Measurements from ENCODE around the gene CDK14.

Gene CDK14

GRCh38 chr7:91041141-91041540, 445.0 kb downstream of the CDK14 start:
- H3K4me1 ChIP-seq (ENCODE audit: control insufficient read depth in 1 of 2, insufficient read depth in 1 of 2, low read depth in 1 of 2, low read length in 1 of 2) = no peaks in the 10 kb centered on the region
- no peaks in the 10 kb centered on the region for H3K27me3 ChIP-seq
- H3K27ac ChIP-seq = no peak overlapping the region
- no peak for TF ChIP-seq CTCF (IDR thresholded peaks at IDR 0.05)
- no peak overlapping the region for H3K4me3 ChIP-seq (ENCODE audit: low read depth in 1 of 2, low read length in 1 of 2)
- H3K9me3 ChIP-seq = no peaks in the 10 kb centered on the region
- no peaks in the 10 kb centered on the region for H3K36me3 ChIP-seq

DNA sequence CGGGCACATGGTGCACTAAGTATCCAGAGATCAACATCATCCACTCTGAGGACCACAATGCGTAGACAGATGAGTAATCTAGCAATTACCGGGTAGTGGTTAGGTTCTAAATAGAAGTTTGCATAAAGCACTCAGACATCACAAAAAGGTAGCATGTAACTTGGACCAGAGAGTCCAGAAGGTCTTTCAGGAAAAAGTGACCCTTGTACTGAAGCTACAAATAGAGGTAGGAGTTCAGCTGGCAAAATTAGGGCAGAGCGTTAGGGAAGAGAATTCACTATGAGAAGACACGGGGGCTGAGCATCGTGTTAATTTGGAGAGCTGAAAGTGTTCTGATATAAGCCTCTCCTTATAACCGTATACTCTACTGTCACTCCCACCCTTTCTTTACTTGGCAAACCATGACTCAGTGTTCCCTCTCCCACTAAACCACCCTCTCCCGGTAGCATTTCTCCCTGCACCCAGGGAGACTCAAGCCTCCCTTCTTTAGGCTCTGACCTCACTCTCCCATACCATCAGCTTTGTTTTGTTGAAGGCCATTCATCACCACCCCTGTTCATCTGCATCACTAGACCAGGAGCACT, 445.9 kb downstream of the CDK14 start:
- no peak overlapping the region for H3K27ac ChIP-seq
- no peaks in the 10 kb centered on the region for H3K9me3 ChIP-seq
- no peaks in the 10 kb centered on the region for H3K4me1 ChIP-seq (ENCODE audit: control insufficient read depth in 1 of 2, insufficient read depth in 1 of 2, low read depth in 1 of 2, low read length in 1 of 2)
- H3K36me3 ChIP-seq = no peaks in the 10 kb centered on the region
- H3K4me3 ChIP-seq (ENCODE audit: low read depth in 1 of 2, low read length in 1 of 2) = no peak overlapping the region
- TF ChIP-seq CTCF (IDR thresholded peaks at IDR 0.05) = no peak
- no peaks in the 10 kb centered on the region for H3K27me3 ChIP-seq

GRCh38 chr7:91043186-91043585, 447.1 kb downstream of the CDK14 start:
- no peak for TF ChIP-seq CTCF (IDR thresholded peaks at IDR 0.05)
- Histone ChIP-seq H3K36me3 (no peaks in the 10 kb centered on the region), H3K4me3 (ENCODE audit: low read depth in 1 of 2, low read length in 1 of 2) (no peak overlapping the region), H3K27ac (no peak overlapping the region), H3K9me3 (no peaks in the 10 kb centered on the region), H3K27me3 (no peaks in the 10 kb centered on the region), H3K4me1 (ENCODE audit: control insufficient read depth in 1 of 2, insufficient read depth in 1 of 2, low read depth in 1 of 2, low read length in 1 of 2) (no peaks in the 10 kb centered on the region)

DNA sequence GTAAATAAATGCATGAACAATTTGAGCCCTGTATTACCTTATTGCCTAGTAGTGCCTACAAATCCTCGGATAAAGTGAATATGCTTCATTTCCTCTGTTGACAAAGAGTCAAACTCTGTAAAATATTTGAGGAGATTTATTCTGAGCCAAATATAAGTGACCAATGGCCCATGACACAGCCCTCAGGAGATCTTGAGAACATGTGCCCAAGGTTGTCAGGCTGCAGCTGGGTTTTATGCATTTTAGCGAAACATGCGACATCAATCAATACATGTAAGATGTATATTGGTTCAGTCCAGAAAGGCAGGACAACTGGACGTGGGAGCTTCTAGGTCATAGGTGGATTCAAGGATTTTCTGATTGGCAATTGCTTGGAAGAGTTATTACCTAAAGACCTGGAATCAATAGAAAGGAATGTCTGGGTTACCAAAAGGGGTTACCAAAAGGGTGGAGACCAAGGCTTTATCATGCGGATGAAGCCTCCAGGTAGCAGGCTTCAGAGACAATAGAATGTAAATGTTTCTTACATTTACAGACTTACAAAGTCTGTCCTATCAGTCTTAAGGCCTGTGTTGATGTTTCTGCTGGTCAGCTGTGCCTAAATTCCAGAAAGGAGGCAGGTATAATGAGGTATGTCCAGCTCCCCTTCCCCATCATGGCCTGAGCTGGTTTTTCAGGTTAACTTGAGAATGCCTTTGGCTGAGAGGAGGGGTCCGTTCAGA, 448.0 kb downstream of the CDK14 start:
- H3K27ac ChIP-seq = no peak overlapping the region
- H3K27me3 ChIP-seq = no peaks in the 10 kb centered on the region
- no peaks in the 10 kb centered on the region for H3K36me3 ChIP-seq
- H3K9me3 ChIP-seq = no peaks in the 10 kb centered on the region
- H3K4me1 ChIP-seq (ENCODE audit: control insufficient read depth in 1 of 2, insufficient read depth in 1 of 2, low read depth in 1 of 2, low read length in 1 of 2) = no peaks in the 10 kb centered on the region
- H3K4me3 ChIP-seq (ENCODE audit: low read depth in 1 of 2, low read length in 1 of 2) = no peak overlapping the region
- no peak for TF ChIP-seq CTCF (IDR thresholded peaks at IDR 0.05)

DNA sequence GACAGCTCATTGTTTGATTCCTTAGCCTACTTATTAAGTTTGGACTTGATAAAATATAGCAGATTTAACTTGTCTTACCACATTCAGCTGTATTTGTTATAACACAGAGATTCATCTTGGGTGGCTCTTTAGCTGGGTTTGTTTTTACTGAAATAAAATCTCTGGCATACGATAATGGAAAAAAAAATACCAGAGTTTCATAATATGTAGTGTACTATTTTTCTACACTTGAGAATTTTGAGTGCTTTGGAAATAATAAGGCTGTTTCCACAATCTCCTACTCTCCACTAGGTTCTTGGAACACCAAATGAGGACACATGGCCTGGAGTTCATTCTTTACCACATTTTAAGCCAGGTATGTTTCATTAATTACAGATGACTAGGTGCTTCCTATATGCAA, 449.5 kb downstream of the CDK14 start:
- no peaks in the 10 kb centered on the region for H3K27me3 ChIP-seq
- H3K4me1 ChIP-seq (ENCODE audit: control insufficient read depth in 1 of 2, insufficient read depth in 1 of 2, low read depth in 1 of 2, low read length in 1 of 2) = no peaks in the 10 kb centered on the region
- H3K27ac ChIP-seq = no peak overlapping the region
- H3K4me3 ChIP-seq (ENCODE audit: low read depth in 1 of 2, low read length in 1 of 2) = no peak overlapping the region
- TF ChIP-seq CTCF (IDR thresholded peaks at IDR 0.05) = no peak
- no peaks in the 10 kb centered on the region for H3K9me3 ChIP-seq
- H3K36me3 ChIP-seq = no peaks in the 10 kb centered on the region

All from neutrophil (primary cell).